SKM-1 (cell line): ENCODE measurements around the gene NDUFA13.

Experiments used
- DNase-seq: peaks from one replicate; lab custom pipeline; 2025; ENCODE audit not compliant: unreplicated experiment; lab: John Stamatoyannopoulos, UW

The NDUFA13 gene

DNA sequence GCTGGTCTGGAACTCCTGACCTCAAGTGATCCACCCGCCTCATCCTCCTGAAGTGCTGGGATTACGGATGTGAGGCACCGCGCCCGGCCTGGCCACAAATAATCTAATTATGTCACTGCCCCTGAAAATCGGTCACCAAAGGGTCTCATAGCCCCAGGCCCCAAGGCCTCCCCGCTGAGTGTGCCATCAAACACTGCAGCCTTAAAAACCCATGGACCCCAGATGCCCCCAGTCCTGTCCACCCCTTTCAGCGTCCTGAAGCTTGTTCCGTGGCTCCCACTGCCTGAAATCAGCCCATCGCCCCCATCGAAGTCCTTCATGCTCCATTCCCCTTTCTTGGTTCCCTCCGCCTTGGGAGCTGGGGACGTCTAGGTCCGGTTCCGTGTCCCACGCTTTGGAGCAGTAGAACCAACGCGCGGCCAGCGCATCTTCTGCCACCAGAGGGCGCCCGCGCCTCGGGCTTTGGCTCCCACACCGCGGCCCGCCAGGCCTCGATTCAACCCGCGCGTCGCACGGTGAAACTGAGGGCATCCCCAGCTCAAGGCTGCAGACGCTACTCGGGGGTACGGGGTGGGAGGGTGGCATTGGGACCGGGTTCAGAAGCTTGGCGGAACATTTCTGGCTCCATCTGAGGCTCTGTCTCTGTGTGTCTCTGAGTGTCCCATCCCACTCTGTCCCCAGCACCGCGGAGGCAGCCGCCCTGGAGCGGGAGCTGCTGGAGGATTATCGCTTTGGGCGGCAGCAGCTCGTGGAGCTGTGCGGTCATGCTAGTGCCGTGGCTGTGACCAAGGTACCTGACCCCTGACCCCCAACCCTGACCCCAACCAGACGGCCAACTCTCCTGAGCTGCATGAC lies 16.2 kb downstream of the NDUFA13 start:
- no peak for DNase-seq

DNA sequence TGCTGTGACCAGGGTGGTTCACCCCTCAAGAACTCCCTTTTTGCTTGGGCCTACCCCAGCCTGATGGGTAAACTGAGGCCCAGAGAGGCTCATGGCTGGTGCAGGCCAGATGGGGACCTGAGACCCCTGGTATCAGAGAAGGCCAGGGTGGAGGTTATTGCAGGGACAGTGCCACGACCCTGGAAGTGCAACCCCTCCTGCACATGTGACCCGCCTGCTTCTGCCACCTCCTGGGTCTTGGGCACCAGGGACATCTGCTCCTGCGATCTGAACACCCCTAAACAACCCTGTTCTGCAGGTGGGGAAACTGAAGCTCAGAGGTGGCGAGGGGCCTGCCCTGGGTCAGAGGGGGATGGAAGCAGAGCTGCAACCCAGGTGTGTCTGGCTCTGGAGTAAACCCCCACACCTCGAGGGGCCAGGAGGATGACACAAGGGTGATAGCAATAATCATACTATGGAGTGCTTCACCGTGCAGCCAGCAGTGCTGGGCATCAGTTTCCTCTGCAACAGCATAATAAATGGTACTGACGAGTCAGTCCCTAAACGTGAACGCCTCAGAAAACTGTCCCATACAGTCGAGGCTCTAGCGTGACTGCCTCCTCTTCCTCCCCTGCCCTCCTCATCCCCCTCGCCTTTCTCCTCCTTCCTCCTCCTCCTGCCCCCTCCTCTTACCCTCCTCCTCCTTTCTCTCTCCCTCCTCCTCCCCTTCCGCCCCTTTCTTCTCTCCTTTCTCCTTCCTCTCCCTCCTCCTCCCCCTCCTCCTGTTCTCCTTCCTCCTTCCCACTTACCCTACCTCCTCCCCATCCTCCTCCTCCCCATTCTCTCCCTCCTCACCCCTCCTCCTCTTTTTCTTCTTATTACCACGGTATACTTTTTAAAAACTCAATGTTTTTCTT lies 17.0 kb downstream of the NDUFA13 start:
- DNase-seq = no peak

DNA sequence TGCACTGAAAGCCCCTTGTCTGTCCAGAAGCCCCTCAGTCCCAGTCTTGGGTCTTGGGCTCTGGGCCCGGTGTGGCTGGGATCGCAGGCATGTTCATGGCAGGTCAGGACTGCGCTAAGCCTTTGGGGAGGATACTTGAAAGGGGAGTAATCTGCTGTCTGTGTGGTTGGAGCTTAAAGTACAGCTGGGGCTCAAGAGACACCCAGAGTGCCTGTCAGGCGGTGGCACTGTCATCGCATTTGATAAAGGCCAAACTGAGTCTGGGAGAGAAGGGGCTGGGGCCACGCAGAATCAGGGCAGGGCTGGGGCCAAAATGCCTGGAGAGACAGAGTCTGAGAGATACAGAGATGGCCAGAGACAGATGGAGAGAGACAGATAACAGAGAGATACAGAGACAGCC lies 17.8 kb downstream of the NDUFA13 start:
- DNase-seq = no peak

DNA sequence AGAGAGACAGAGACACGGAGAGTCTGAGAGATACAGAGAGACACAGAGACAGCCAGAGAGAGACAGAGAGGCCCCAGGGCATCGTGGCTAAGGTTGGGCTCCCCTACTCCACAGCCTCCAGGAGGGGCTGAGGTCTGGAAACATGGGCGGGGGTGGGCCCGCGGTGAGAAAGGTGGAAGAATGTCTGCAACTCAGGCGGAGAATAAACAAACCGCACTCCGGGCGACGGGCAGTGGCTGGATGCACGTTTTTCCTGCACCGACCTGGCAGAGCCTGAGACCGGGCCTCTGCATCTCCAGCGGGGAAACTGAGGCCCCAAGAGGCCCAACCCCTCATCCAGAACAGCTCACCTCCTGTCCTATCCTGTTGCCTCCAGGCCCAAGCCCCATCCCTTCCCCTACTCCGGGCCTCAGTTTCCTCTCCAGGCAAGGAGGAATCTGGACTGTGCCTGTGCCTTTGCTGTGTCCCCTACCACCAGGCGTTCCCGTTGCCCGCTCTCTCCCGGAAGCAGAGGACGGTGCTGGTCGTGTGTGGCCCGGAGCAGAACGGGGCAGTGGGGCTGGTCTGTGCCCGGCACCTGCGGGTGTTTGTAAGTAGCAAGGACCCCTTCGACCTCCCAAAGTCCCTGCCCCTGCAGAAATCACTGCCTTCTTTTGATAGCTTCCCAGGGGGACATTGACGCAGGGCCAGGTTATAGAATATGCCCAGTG lies 18.7 kb downstream of the NDUFA13 start:
- DNase-seq = no peak

DNA sequence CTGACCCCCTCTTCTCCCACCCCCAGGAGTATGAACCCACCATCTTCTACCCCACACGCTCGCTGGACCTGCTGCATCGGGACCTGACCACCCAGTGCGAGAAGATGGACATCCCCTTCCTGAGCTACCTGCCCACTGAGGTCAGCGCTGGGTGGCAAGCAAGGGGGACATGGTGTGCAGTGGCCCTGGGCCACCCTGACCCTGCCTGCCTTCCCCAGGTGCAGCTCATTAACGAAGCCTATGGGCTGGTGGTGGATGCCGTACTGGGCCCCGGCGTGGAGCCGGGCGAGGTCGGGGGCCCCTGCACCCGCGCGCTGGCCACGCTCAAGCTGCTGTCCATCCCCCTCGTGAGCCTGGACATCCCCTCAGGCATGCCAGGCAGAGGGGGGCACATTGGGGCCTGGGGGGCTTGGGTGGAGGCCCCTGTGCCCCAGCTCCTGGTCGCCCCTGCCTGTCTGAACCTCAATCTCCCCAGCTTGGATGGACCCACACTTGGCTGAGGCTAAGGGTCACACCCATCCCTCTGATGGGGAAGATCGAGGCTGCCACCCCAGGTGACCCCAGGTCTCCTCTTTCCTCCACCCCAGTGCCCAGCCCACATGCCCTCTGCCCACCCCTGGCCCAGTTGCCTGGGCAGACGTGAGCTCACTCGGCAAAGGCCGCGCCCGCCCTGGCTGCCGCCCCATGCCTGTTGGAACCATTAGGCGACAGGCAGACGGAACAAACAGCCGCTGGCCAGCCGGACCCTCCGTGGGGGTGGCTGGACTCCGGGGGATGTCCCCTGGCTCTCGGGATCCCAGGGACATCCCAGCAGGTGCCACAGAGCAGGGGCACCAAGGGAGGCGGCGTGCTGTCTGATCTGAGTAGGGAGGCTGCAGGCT lies 19.5 kb downstream of the NDUFA13 start:
- DNase-seq = no peak

DNA sequence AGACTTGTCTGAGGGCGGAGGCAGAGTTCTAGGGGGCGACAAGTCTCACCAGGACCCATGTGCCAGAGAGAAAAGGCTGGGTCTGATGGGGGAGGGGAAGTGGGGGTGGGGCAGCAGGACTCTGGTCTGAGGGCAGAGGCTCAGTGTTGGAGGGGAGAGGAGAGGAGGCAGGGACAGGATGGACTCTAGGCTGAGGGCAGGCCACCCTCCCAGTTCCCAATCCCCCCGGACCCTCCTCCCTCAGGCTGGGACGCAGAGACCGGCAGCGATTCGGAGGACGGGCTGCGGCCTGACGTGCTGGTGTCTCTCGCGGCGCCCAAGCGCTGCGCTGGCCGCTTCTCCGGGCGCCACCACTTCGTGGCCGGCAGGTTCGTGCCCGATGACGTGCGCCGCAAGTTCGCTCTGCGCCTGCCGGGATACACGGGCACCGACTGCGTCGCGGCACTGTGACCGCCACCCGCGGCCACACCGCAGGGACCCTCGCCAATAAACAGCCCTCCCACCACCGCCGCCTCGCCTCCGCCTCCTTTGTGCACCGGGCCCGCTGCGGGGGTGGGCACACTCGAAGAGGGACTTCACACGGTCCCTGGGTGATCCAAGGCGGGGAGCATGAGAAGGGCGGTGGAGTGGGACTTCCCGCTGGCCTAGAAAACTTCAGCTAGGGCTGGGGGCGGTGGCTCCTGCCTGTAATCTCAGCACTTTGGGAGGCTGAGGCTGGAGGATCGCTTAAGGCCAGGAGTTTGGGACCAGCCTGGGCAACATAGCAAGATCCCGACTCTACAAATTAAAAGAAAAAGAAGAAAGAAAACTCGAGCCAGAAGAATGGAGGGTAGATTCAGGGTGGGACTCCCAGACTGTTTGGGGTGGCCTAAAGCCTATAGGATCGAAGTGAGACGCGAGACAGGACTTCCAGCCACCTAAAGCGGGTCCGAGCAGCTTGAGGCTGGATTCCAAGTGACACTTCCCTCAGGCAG lies 21.3 kb downstream of the NDUFA13 start:
- no peak for DNase-seq

DNA sequence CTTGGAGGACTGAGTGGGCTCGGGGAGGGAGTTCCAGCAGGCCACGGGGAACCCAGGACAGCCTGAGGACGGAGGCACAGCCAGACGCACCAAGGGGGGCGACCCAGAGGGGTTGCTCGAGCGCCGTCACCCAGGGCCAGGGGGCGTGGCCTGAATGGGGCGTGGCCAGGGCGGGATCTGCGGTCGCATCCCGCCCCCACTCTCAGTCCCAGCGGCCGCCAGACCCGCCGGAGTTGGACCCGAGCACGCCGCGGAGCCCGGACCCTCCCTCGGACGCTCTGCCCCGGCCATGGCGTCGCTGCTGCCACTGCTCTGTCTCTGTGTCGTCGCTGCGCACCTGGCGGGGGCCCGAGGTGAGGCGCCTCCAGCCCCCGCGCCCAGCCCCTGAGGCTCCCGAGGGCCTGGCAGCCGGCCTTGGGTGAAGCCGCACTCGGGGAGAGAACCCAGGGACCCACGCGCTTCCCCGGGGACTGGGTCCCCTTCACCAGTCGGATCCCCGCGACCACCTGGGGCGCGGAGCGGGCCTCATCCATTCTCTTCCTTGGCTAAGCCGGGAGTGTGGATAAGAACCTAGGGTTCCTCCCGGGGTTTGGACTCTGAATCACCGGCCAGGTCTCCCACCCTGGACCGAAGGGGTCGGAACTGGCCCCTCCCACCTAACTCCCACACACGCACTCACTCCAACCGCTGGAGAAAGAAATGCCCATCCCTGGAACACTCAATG lies 22.2 kb downstream of the NDUFA13 start, which contains the start of gene CILP2:
CILP2 (plus strand) TSS at position 205 of the 724 bp plus-strand sequence; CDS start at position 290, 85 bp downstream.
- no peak for DNase-seq

DNA sequence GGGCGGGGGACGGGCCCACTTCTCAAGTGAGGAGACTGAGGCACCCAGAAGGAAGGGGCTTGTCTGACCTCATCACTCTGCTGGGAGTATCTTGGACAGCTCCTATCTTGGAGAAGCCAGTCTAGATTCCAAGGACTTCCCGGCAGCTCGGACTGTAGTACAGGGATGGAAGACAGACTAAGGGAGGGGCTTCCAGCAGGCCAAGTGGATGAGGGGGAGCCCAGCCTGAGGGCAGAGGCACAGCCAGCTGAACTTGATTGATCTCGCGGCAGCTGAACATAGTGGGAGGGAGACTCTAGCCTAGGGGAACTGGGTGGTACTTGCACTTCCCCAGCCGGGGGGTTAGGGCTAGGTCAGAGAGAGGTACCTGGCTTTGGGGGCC lies 22.8 kb downstream of the NDUFA13 start:
- no peak for DNase-seq

DNA sequence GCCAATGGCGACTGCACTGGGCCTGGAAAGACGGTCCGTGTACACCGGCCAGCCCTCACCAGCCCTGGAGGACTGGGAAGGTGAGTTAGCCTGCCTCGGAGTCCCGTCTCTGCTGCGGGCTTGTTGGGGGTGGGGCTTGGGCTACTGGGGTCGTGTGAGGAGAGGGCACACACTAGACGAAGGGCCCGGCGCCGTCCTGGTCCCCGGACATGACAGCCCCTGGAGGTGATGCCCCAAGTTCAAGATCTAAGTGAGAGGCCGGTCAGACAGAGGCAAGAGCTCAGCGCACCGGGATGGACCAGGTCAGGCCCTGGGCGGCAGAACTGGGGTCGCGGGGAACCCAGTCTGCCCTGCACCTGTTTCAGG lies 23.7 kb downstream of the NDUFA13 start:
- DNase-seq = no peak

DNA sequence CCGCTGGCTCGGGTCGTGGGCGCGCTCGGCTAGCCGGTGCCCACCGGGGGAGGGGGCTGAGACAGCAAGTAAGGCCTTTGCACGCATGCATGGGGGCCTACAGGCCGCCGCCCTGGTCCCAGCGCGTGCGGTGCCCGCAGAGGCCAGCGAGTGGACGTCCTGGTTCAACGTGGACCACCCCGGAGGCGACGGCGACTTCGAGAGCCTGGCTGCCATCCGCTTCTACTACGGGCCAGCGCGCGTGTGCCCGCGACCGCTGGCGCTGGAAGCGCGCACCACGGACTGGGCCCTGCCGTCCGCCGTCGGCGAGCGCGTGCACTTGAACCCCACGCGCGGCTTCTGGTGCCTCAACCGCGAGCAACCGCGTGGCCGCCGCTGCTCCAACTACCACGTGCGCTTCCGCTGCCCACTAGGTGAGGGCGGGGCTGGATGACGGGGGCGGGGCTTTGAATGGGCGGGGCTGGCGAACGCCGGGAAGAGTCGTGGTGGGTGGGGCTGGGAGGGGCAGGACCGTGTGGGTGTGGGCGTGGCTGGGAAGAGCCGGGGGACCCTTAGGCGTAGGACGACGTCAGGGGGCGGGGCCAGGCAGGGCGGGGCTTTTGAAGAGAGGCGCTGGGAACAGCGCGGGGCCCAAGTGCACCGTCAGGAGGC lies 24.2 kb downstream of the NDUFA13 start:
- no peak for DNase-seq

DNA sequence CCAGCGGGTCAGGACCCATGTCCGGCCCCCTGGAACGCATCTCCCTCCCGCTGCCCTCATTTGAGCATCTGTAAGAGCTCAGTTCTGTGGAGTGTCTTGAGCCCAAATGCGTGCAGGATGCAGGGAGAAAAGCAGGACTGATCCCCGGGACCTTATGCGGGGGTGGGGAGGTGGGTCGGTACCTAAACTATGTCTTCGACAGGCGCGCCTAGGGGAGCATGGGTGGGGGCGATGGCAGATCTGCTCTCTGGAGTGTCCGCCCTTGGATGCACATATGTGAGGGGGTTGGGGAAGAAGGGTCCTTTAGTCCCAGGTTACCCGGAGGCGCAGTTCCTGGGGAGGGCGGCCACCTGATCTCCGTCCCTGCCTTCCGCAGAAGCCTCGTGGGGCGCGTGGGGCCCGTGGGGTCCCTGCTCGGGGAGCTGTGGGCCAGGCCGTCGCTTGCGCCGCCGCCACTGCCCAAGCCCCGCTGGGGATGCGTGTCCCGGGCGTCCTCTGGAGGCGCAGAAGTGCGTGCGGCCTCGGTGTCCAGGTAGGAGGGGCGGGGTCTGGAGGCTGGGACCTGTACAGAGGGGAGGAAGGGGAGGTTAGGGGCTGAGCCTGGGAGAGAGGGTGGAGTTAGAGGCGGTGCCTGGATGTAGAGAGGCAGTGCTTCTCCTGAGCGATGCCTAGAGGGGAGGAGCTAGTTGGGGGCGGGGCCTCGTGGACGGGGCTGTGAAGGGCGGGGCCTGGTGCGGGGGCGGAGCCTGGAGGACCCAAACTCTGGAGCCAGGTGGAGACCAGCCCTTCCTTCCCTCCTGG lies 24.9 kb downstream of the NDUFA13 start:
- no peak for DNase-seq

DNA sequence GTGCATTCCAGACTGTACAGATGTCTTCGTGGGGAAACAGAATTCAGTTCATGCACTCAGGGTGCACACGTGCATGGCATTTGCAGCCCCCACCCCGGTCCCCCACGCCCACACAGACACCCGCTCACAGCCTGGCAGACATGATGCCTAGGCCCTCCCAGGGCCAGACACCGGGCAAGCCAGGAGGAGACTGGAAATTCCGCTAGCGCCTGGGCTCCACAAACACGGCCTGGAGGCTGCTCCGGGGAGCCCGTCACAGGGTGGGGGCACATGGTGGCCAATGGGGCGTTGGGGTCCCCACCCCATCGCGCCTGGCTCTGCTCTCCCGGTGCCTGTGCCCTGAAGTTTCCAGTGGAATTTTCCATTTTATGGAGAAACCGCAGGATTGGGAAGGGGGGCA lies 25.6 kb downstream of the NDUFA13 start:
- no peak for DNase-seq

DNA sequence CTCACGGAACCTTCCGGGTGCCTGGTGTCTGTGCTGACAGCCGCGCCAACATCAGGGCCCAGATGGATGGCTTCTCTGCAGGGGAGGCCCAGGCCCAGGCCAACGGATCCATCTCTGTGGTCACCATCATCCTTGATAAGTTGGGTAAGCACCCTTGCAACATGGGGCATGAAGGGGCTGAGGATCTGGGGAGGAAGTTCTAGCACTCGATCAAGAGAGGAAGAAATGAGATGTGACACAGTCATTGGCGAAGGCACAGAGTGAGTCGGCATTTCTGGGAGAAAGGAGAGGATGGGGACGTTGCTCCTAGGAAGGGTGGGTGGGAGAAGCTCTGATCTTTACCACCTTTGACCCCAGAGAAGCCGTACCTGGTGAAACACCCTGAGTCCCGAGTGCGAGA lies 26.5 kb downstream of the NDUFA13 start:
- DNase-seq = peak; percentile 78

DNA sequence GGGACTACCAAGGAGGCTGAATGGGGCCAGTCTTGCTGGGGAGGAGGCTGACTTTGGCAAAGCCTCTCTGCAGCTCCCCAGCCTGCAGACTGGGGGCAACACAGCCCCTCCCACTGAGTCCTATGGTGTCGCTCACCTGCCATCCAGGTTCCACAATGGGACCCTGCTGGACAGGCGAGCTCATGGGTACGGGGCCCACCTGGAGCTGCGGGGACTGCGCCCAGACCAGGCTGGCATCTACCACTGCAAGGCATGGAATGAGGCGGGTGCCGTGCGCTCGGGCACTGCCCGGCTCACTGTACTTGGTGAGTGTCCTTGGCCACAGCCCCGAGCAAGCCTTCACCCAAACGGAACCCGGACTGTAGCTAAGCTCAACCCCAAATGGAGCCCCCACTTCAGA lies 27.1 kb downstream of the NDUFA13 start:
- no peak for DNase-seq

DNA sequence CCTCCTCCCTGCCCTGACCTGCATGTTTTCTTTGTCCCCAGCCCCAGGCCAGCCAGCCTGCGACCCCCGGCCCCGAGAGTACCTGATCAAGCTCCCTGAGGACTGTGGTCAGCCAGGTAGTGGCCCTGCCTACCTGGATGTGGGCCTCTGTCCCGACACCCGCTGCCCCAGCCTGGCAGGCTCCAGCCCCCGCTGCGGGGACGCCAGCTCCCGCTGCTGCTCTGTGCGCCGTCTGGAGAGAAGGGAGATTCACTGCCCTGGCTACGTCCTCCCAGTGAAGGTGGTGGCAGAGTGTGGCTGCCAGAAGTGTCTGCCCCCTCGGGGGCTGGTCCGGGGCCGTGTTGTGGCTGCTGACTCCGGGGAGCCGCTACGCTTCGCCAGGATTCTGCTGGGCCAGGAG lies 27.6 kb downstream of the NDUFA13 start:
- no peak for DNase-seq

DNA sequence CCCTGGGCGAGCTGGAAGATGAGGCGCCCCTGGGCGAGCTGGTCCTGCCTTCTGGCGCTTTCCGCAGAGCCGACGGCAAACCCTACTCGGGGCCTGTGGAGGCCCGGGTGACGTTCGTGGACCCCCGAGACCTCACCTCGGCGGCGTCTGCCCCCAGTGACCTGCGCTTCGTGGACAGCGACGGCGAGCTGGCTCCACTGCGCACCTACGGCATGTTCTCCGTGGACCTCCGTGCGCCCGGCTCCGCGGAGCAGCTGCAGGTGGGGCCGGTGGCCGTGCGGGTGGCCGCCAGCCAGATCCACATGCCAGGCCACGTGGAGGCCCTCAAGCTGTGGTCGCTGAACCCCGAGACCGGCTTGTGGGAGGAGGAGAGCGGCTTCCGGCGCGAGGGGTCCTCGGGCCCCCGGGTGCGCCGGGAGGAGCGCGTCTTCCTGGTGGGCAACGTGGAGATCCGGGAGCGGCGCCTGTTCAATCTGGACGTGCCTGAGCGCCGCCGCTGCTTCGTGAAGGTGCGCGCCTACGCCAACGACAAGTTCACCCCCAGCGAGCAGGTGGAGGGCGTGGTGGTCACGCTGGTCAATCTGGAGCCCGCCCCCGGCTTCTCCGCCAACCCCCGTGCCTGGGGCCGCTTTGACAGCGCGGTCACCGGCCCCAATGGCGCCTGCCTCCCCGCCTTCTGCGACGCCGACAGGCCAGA lies 28.4 kb downstream of the NDUFA13 start:
- DNase-seq = no peak
